Kidney capillary endothelial cell (primary cell): ENCODE results near the gene NCAM2.

Source experiments
- DNase-seq: peaks from one replicate; pipeline ENCODE4 v3.0.0-alpha.2; 2018; ENCODE audit warnings: low spot score

The NCAM2 gene

GRCh38 chr21:21028275-21028820, 30.1 kb downstream of the NCAM2 start:
- DNase-seq = no peak

GRCh38 chr21:21029164-21029563, 31.0 kb downstream of the NCAM2 start:
- DNase-seq = no peak

- DNase-seq = no peak
These were observed 32.1 kb downstream of the NCAM2 start for GRCh38 chr21:21030311-21030710.

DNA sequence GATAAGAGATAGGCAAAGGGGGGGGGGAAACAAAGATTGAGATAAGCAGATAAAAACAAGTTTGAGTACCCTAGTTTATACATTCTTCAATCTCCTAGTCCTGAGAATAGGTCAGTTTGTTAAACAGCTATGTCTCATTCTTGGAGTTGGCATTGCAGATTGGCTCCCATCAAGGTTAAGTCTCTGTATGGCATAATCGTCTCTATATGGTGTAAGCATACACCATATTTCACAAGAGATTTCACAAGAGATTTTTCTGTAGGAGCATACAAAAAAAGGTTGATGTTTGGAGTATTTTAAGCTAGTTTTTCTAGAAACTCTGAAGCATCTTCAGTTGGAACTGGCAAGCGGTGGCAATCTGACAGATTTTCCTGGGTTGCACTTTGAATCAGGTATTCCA, 35.8 kb downstream of the NCAM2 start:
- no peak for DNase-seq

DNA sequence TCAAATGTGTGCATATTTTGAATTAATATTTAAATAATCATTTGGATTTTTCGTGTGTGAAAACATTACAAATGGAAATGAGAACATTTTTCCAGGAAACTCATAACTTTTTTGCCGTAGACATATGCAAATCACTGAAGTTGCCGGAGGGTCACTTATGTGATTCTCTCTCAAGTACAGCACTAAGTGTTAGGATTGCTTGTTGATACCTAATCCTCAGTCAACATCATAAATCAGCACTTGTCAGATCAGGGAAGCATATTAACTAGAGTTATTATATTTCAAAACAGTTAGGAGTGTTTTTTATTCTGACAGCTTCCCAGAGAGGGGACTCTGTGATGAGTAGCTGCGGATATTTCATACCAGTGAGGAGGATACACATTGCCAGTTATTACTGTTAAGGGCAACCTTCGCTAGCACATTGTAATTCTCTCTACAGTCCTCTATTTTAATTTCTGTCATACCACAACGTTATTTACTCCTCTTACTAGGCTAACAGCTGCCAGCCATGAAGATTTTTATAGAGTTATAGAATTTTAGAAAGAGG, 41.5 kb downstream of the NCAM2 start:
- DNase-seq = no peak

DNA sequence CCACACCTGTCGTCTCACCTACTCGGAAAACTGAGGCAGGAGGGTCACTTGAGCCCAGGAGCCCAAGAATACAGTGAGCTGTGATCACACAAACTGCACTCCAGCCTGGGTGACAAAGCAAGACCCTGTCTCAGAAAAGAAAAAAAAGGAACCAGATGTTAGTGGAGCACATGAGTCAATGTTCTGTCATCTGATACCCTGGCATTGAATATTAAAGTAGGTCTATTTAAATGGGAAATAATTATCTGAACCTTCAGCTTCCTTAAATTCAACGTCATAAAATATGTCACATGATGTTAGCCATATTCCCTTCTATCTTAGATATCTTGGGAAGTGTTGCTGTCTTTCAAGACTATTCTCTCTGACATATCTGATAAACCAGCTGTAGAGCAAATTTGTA, 47.3 kb downstream of the NCAM2 start:
- DNase-seq = no peak

DNA sequence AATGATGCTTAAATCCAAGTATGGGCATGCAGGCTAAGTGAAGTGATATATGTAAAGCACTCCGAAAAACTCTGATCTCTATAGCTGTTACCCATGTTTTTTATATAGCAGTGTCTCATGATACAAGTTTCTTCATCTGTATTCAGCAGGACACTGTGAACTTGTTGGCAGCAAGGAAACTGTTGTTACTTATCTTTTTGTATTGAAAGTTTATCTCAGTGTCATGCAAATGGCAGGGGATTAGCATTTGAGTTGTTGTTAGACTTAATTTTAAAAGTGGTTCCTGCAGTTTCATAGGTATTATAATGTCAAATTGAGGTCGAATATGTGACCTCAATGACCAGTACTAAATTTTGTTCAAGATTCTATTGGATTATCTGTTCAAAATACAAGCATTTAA, 47.9 kb downstream of the NCAM2 start:
- no peak for DNase-seq

DNA sequence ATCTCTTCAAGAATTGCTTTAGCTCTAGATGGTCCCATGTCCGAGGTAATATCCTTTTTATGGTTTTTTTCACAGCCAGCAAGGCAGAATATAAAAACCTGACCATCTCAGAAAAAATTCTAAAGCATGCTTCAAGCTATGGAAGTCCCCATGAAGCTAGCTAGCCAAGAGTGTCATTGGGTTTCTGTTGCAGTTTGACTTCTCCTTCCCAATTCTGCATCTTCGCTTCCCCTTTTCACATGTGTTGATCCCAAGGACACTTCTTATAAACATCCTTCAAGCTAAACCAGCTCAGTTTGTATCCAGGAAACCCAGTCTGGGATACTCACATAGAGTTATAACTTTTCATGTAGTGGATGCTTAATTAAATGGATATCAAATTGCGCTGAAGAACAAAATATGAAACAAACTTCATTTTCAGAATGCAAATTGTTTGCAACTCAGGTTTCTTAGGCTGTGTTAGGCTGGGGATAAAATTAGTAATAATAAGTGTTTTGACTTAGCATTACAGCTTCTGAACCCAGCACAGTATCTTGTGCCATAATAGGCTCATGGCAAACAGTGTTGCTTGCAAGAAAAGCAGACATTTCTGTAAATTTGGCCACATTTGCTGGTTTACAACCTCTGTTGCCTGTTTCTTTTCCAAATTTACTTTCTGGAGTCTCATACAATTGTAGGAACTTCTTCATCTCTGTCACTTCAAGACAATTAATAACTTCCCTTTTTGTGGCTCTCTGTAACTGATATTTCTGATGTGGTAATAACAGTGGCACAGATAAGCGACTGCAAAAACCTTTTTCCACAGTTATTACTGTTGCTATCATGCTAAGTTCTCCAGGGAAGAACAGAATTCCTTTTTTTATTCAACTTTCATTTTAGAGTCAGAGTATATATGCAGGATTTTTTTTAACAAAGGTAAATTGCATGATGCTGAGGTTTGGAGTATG, 53.2 kb downstream of the NCAM2 start:
- DNase-seq = no peak

DNA sequence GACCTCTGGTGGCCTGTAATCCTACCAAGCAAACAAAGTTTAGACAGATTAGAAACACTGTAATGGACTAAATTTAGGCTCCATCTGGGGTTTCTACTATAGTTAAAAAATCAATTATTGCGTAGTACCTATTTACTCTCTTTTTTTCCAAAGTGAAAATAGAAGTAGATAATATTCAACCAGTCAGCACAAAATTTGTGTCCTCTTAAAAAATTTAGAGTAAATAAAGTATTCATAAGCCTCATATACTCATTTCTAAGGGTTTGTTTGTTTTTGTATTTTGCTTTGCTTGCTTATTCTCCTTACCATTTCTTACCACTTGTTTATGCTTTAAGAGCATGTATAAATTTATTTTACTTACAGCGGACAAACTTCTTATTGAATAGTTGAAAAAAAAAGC, 54.5 kb downstream of the NCAM2 start:
- DNase-seq = no peak

DNA sequence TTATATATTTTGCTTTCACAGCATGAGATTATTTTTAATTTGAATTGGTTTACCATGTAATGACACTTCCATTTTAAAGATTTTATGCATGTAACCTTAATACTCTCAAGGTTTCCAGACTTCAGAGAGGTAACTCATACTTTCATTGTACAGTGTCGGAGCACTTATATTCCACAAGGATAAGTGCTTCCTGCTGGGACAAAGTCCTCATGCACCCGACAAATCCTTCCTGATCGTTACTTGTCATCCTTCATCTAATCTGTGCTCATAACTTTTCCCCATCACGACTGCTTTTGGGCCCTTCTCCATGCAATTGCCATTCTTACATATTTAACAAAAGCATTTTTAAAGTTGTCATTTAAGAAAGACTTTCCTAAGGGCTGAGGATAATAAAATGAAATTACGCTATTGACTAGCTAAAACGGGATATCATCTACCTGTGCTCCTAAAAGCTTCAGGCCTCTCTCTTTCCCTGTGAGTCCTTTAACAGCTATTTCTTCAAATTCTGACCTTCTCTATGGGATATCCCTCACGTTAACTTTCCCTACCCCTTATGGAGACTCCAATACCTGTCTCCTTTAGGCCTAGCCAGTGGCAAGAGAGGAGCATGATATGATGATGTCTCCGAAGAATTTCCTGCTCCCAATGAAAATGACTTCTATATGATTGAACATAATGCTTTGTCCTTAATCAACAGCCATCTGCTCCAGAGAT, 59.3 kb downstream of the NCAM2 start:
- no peak for DNase-seq

- no peak for DNase-seq
These were observed 65.6 kb downstream of the NCAM2 start for GRCh38 chr21:21063828-21064227.

- no peak for DNase-seq
These were observed 66.1 kb downstream of the NCAM2 start for GRCh38 chr21:21064353-21064752.

DNA sequence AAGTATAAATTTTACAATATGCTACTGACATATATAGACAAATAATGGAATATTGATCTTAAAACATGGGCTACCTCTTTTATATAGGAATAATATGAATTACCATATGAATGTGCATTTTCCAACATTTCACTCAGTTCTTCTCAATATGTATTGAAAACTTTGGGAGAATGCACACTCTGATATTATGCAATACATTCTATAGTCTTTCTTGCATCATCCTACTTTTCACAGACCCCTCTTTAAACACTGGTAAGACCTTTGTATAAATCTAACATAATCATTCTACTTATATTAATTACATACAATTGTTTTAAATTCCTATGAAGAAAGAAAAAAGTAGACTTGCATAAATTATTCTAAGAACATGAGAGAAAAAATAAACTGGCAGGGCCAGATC, 69.2 kb downstream of the NCAM2 start:
- no peak for DNase-seq

GRCh38 chr21:21074305-21074704, 76.1 kb downstream of the NCAM2 start:
- no peak for DNase-seq

GRCh38 chr21:21076051-21076450, 77.8 kb downstream of the NCAM2 start:
- DNase-seq = no peak

DNA sequence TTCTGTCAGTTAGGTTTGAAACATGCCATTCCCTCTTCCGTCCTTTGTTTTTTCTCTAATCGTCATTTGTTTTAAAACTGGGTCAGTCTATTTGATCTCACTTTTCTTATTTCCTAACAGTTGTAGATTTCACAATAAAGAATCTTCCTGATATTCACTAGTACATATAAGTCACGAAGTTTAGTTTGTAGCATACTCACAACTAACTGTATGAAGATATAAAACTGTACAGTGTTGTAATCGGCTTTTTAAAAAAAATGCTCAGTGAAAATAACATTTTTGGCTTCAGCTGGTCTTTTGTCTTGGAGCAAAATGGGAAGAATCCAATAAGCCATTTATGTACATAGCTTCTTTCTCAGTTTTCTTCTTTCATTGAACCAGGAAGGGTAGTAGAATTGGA, 78.3 kb downstream of the NCAM2 start:
- no peak for DNase-seq

- no peak for DNase-seq
These were observed 81.4 kb downstream of the NCAM2 start for GRCh38 chr21:21079646-21080045.

DNA sequence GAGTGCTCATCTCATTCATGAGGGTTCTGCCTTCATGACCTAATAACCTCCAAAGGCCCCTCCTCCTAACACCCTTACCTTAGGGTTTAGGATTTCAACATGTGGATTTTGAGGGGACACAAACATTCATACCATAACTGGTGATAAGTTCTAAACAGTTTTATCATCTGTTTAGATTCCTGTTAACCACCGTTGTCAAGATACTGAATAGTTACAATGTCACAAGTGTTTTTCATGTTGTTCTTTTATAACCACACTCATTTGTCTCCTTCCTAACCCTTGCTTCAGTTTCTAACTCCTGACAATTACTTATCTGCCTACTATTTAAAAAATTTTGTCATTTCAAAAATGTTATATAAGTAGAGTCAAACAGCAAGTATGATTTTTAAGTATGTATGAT, 86.0 kb downstream of the NCAM2 start:
- DNase-seq = no peak

DNA sequence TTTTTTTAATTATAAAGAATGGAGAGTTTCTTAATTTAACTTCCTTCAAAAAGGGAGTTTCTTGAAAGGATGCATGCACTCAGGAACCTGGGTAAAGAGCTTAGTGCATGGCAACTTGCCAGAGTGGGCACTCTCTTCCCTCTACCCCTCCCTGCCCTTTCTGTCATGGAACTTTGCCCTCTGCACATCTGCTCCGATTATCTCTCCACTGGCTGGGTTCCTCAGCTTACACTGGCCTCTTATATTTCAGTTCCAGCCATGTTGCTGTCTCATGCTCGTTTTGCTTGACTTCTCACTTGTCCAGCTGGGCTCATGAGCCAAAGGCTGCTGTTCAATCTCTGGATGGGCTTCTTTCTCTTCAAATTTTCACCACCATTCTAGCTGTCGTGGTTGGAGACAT, 87.0 kb downstream of the NCAM2 start:
- DNase-seq = no peak

DNA sequence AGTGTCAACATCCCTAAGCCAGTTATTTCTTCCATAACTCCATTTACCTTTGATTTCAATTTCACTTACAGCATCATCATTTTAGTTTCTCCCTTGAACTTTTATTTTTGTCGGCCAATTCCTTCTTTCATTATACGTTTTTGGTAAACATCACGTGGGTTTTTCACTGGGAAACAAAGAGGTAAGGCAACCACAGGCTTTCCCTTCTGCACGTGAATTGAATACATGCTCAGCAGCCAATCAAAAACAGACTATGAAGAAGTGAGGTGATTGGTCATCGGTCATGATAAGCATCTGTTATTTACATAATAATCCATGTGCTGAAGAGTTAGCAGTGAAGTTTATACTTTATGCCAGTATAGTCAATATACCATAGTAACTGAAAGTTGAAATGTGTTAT, 98.7 kb downstream of the NCAM2 start:
- DNase-seq = no peak

DNA sequence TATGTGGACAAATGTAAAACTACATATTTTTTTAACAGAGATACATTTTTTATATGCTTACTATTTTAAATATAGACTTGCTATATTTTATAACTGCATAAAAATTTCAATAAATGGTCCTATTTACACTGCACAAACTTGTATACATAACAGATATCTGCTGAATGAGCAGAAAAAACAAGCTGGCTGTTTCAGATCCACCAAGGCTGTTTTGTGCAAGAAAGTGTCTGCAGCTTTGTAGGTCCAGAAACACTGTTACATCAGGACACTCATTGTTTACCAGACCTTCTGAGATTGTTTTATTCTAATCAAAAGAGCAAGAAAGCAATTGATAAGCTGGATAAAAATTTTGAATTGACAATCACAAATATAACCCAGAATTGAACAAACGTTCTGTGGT, 99.3 kb downstream of the NCAM2 start:
- DNase-seq = no peak

DNA sequence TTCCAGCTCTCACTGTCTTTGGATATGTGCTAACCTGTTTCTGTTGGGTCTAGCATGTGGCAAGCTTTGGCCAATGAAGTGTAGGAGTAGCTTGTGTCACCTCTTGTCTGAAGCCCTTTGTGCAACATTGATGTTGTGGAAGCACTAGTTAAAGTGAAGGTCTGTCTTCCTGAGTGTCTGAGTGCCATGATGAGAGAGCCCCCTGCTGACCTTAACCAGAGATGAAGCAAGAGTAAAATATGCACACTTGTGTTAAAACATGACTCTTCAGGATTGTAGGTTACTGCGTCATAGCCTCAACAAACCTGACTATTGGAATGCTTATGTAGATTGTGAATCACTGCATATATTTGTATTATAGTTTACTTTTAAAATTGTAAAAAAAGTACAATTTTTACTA, 103.7 kb downstream of the NCAM2 start:
- no peak for DNase-seq

GRCh38 chr21:21102896-21103295, 104.7 kb downstream of the NCAM2 start:
- DNase-seq = no peak
